ENCODE measurements around the gene RAB20. TPM values are rescaled to one million over a fixed set of nuclear protein-coding genes. Genes with fewer than 3 reads are reported as not detected.

RAB20 gene
- total and polyA plus RNA-seq, 10 of the 15 experiments (the other 5 are each of a cell fraction or from before 2014, with no cell fraction given), result 0.48 to 33.1 (median 9.6) TPM

GRCh38 chr13:110549795-110550160 is 11.7 kb downstream of the RAB20 start:
- Histone ChIP-seq H3K4me3 (no peak overlapping the region), H3K9me3 (replicated peaks; ENCODE audit: control insufficient read depth, insufficient read depth, low read length) (no peaks in the 10 kb centered on the region; the same call in 2 of the 3 replicates), H2AFZ (ENCODE audit: control insufficient read depth, low read depth, low read length) (no peak overlapping the region), H3K27me3 (replicated peaks in 1 of 2; ENCODE audit: control insufficient read depth in 2 of 2, insufficient read depth in 2 of 2, low read length in 1 of 2) (no peaks in the 10 kb centered on the region), H3K36me3 (ENCODE audit: control insufficient read depth in 2 of 2, insufficient read depth in 2 of 2, low read length in 1 of 2) (no peaks in the 10 kb centered on the region), H3K4me1 (ENCODE audit: control insufficient read depth, insufficient read depth, low read length) (no peaks in the 10 kb centered on the region; the same call in 1 of the 2 replicates), H3K27ac (ENCODE audit: control insufficient read depth, insufficient read depth) (no peak overlapping the region), H3K79me2 (ENCODE audit: control insufficient read depth, insufficient read depth, low read length) (no peaks in the 10 kb centered on the region), H3K4me2 (ENCODE audit: control insufficient read depth, insufficient read depth) (no peak overlapping the region), H4K20me1 (ENCODE audit: control insufficient read depth, insufficient read depth) (no peaks in the 10 kb centered on the region), H3K9ac (ENCODE audit: control insufficient read depth, insufficient read depth, low read length) (no peak overlapping the region)
- CTCF ChIA-PET, result interaction anchor here (1.0 to 1.2 kb wide), 4 partner anchors 9 to 106 kb away, joined by 3 to 5 read pairs (median 3); no protein-coding TSS in a partner anchor
- POLR2A ChIA-PET, result interaction anchor here (1.0 to 1.7 kb wide), 3 partner anchors 10 to 12 kb away, joined by 3 to 8 read pairs (median 3); partner anchors contain the start of gene RAB20
- no peak for TF ChIP-seq SREBF1 (IDR thresholded peaks at IDR 0.05; ENCODE audit: low read length)
- TF ChIP-seq NFYA (IDR thresholded peaks at IDR 0.05; ENCODE audit: borderline replicate concordance, low read depth, low read length), result no peak
- TF ChIP-seq PBX3 (IDR thresholded peaks at IDR 0.05; ENCODE audit: insufficient replicate concordance, low read depth, low read length), result no peak
- TF ChIP-seq MEF2A (IDR thresholded peaks at IDR 0.05; ENCODE audit: insufficient read depth, low read depth, low read length), result no peak
- 77% methylated on average over 11 of the region's 11 CpGs for WGBS (ENCODE audit: insufficient coverage, insufficient replicate concordance, low lambda C conversion rate, missing lambda C conversion rate)
- no peak for DNase-seq (ENCODE audit: low read depth, low spot score)
- intact Hi-C loops (cut with micrococcal nuclease; ENCODE audit: unreplicated experiment) (loop anchor here (10.0 kb wide), 1 partner anchor 1385 kb away; no protein-coding TSS in a partner anchor), in situ Hi-C loops (cut with MboI) (no loop called here)
- ATAC-seq, result no peak
- RAD21 ChIA-PET (ENCODE audit: unreplicated experiment), result interaction anchor here (1.0 to 1.8 kb wide), 3 partner anchors 11 to 94 kb away, joined by 3 to 6 read pairs (median 3); no protein-coding TSS in a partner anchor
- SMC1A ChIA-PET (ENCODE audit: uncharacterized antibody, unreplicated experiment), result interaction anchor here (1.0 to 1.5 kb wide), 4 partner anchors 10 to 95 kb away, joined by 3 to 6 read pairs (median 3); no protein-coding TSS in a partner anchor
- no TSS peak for BruUV-seq (replicated peaks)
- no peak for FAIRE-seq
